ENCODE results near the gene PDF. TPM values are rescaled to one million over a fixed set of nuclear protein-coding genes. Genes with fewer than 3 reads are reported as not detected.
A peak's percentile ranks its signal among the peaks of the same experiment; 100 is the strongest.

Gene PDF
- total RNA-seq, 1 donor from 2014 or later, result 13.0 TPM

GRCh38 chr16:69340095-69340644, 9.8 kb upstream of the PDF start:
- Mint-ChIP-seq H3K4me1 (ENCODE audit: low read depth) (peaks cover 26% of the 10 kb centered on the region), H3K4me3 (ENCODE audit: low read depth) (peak overlapping the region; percentile 100), H3K27ac (peak overlapping the region; percentile 98), H3K36me3 (ENCODE audit: insufficient read depth) (peaks cover 10% of the 10 kb centered on the region), H3K9me3 (ENCODE audit: low read depth) (no peaks in the 10 kb centered on the region), H3K27me3 (no peaks in the 10 kb centered on the region)
- DNase-seq (ENCODE audit: low spot score, unreplicated experiment), result no peak
- TF ChIP-seq CTCF (IDR thresholded peaks at IDR 0.05; ENCODE audit: unreplicated experiment), result no peak

GRCh38 chr16:69339289-69340094, 9.1 kb upstream of the PDF start, which contains the start of the genes COG8 and NIP7:
TSS of gene COG8 (minus strand) at chr16:69339564. CDS start at chr16:69339552, 12 bp downstream.
TSS of gene NIP7 (plus strand) at chr16:69339772. CDS start at chr16:69339830, 58 bp downstream.
- DNase-seq (ENCODE audit: low spot score, unreplicated experiment), result peak; percentile 85
- peak; percentile 89 for TF ChIP-seq CTCF (IDR thresholded peaks at IDR 0.05; ENCODE audit: unreplicated experiment)

GRCh38 chr16:69338557-69339288, 8.3 kb upstream of the PDF start:
- H3K27me3 Mint-ChIP-seq, result no peaks in the 10 kb centered on the region
- no peaks in the 10 kb centered on the region for H3K9me3 Mint-ChIP-seq (ENCODE audit: low read depth)
- H3K27ac Mint-ChIP-seq, result peak overlapping the region; percentile 93
- no peak for DNase-seq (ENCODE audit: low spot score, unreplicated experiment)
- peaks cover 26% of the 10 kb centered on the region for H3K4me1 Mint-ChIP-seq (ENCODE audit: low read depth)
- H3K4me3 Mint-ChIP-seq (ENCODE audit: low read depth), result peak overlapping the region; percentile 100
- no peak for TF ChIP-seq CTCF (IDR thresholded peaks at IDR 0.05; ENCODE audit: unreplicated experiment)
- H3K36me3 Mint-ChIP-seq (ENCODE audit: insufficient read depth), result peaks cover 16% of the 10 kb centered on the region

More at GRCh38 chr16:69339289-69340094, 9.1 kb upstream of the PDF start, which contains the start of the genes COG8 and NIP7:
- Mint-ChIP-seq H3K9me3 (ENCODE audit: low read depth) (no peaks in the 10 kb centered on the region), H3K36me3 (ENCODE audit: insufficient read depth) (peaks cover 14% of the 10 kb centered on the region), H3K27me3 (no peaks in the 10 kb centered on the region), H3K27ac (peak within 1 kb of the TSS; percentile 98), H3K4me3 (ENCODE audit: low read depth) (peak within 1 kb of the TSS; percentile 100), H3K4me1 (ENCODE audit: low read depth) (peaks cover 26% of the 10 kb centered on the region)

- no peak for DNase-seq (ENCODE audit: low spot score, unreplicated experiment)
- no peak overlapping the region for H3K4me3 Mint-ChIP-seq (ENCODE audit: low read depth)
- TF ChIP-seq CTCF (IDR thresholded peaks at IDR 0.05; ENCODE audit: unreplicated experiment), result no peak
- no peaks in the 10 kb centered on the region for H3K9me3 Mint-ChIP-seq (ENCODE audit: low read depth)
- H3K36me3 Mint-ChIP-seq (ENCODE audit: insufficient read depth), result peaks cover 19% of the 10 kb centered on the region
- no peak overlapping the region for H3K27ac Mint-ChIP-seq
- peaks cover 15% of the 10 kb centered on the region for H3K4me1 Mint-ChIP-seq (ENCODE audit: low read depth)
- no peaks in the 10 kb centered on the region for H3K27me3 Mint-ChIP-seq
Observed at GRCh38 chr16:69334696-69335095, 4.3 kb upstream of the PDF start.
